ENCODE results near the gene MINK1.

GRCh38 chr17:4818276-4818675, 14.9 kb upstream of the MINK1 start:
- TF ChIP-seq, protein P1, sequence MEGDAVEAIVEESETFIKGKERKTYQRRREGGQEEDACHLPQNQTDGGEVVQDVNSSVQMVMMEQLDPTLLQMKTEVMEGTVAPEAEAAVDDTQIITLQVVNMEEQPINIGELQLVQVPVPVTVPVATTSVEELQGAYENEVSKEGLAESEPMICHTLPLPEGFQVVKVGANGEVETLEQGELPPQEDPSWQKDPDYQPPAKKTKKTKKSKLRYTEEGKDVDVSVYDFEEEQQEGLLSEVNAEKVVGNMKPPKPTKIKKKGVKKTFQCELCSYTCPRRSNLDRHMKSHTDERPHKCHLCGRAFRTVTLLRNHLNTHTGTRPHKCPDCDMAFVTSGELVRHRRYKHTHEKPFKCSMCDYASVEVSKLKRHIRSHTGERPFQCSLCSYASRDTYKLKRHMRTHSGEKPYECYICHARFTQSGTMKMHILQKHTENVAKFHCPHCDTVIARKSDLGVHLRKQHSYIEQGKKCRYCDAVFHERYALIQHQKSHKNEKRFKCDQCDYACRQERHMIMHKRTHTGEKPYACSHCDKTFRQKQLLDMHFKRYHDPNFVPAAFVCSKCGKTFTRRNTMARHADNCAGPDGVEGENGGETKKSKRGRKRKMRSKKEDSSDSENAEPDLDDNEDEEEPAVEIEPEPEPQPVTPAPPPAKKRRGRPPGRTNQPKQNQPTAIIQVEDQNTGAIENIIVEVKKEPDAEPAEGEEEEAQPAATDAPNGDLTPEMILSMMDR (IDR thresholded peaks at IDR 0.05), result no peak
- no peak for TF ChIP-seq POLR2A (IDR thresholded peaks at IDR 0.05)

Measured in Peyer's patch (tissue), 4 donors.